ENCODE results near the gene TPGS1.

Gene TPGS1

DNA sequence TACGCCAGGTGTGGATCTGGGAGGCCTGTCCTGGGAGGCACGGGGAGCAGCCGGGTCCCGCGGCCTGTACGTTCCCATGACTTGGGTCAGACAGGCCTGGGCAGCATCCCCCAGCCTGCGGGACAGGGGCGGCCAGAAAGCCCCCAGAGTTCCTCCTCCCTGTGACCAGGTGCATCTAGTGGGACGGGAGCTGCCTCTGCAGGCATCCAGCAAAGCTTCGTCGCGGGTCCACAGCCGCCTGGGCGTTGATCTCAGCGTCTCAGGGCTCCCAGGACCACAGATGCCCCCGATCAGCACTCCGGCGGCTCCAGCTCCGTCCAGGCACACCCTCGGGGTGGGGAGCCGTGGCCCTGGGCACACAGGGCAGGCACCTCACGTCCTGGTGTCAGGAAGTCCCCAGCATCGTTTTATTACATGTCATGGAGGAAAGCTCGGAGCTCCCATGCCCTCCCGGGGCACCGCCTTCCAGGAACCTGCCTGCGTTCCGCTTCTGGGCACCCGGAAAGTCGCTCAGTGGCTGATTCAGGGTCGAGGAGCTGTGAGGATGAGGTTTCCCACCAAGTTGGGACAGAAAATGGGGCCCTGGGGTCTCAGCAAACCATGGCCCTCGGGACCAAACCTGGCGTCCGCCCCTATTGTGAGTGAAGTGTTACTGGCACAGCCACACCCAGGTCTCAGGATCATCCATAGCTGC lies 35.0 kb downstream of the TPGS1 start:
- DNase-seq: no peak

DNA sequence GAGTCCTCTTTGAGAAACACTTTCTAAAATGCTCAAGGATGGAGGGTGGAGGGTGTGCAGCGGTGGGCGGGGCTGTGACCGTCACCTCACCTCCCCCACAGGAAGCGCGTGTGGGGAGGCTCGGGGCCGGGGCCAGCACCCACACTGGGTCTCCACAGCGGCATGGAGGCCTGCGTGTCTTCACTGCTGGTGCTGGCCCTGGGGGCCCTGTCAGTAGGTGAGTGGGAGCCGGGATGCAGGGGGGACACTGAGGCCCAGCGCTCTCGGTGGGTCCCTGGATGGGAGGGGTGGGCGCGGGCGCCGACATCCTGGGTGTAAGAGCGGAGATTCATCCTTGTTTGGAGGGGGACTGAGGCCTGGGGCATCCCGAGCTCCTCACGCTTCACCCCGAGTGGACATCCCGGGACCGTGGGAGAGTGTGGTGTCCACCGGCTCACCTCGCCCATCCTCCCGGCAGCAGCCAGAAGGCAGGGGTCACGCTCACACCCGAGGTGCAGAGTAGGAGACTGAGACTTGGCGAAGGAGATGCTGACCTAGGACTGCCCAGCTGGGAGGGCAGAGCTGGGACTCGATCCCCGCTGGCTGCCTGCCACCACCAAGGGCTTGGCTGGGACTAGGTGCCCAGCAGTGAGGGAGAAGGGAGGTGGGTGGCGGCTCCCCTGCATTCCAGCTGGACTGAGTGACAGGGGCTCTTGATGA lies 36.8 kb downstream of the TPGS1 start, which contains the start of gene GZMM:
Gene GZMM, plus strand, starts transcription at position 144 of the 699 bp plus-strand sequence. Its CDS starts 19 bp downstream, at position 163.
- no peak for DNase-seq

DNA sequence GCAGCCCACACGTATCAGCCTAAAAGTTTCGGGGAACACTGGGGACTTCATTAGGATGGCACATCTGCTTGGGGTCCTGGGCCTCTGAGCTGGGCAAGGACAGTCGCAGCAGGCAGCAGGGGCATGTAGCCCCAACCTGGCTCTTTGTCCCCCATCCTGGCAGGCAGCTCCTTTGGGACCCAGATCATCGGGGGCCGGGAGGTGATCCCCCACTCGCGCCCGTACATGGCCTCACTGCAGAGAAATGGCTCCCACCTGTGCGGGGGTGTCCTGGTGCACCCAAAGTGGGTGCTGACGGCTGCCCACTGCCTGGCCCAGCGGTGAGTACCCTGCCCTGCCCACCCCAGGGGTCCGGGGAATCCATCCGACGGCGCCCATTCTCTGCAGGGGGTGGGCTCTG lies 39.8 kb downstream of the TPGS1 start:
- no peak for DNase-seq

DNA sequence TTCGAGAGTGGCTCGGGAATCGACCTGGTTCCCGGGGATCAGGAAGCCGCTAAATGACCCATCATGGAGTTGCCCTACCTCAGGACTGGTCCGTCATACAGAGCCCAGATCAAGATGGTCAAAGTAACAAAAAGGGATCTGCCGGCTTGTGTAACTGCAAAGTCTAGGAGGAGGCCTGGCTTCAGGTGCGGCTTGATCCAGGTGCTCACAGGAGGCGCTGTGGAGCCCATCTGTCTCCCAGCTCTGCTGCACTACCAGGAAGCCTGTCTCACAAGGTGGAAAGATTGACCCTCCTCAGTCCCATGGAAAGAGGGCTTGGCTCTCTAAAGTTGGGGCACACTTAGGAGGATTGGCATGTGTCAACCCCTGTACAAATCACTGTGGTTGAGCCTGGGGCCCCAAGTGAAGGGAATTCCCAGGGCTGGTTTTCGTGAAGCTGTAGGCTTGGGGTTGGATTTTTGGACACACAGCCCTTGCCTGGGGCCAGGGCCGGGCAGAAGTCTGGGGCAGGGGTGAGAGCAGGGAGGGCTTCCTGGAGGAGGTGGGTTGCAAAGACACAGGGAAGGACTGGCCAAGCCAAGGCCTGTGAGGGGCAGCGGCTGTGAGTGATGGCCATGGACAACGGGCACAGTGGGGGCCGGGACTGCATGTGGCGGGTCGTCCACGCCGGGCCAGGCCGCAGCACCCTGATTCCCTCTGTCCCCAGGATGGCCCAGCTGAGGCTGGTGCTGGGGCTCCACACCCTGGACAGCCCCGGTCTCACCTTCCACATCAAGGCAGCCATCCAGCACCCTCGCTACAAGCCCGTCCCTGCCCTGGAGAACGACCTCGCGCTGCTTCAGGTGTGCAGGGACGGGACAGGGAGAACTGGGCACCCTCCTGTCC lies 40.8 kb downstream of the TPGS1 start:
- no peak for DNase-seq

DNA sequence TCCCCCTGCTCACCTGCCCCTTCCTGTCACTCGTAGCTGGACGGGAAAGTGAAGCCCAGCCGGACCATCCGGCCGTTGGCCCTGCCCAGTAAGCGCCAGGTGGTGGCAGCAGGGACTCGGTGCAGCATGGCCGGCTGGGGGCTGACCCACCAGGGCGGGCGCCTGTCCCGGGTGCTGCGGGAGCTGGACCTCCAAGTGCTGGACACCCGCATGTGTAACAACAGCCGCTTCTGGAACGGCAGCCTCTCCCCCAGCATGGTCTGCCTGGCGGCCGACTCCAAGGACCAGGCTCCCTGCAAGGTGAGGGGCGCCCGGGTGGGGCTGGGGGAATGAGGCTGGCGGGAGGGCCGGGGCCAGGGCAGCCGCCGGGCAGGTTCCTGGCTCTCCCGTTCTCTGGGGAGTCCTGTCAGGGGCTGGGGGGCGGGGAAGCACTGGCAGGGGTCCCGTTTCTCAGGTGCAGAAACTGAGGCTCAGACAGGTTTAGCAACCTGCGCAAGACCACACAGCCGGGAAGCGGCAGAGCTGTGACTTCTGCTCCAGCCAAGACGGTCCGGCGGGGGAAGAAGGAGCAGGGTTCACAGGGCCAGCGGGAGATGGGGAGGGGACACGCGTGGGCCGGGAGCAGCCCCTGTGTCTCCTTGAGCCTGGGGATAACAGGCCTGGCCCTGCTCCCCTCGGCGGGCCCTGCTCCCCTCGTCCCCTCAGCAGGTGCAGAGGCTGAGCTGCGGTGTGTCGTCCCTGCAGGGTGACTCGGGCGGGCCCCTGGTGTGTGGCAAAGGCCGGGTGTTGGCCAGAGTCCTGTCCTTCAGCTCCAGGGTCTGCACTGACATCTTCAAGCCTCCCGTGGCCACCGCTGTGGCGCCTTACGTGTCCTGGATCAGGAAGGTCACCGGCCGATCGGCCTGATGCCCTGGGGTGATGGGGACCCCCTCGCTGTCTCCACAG lies 41.9 kb downstream of the TPGS1 start:
- DNase-seq: no peak

DNA sequence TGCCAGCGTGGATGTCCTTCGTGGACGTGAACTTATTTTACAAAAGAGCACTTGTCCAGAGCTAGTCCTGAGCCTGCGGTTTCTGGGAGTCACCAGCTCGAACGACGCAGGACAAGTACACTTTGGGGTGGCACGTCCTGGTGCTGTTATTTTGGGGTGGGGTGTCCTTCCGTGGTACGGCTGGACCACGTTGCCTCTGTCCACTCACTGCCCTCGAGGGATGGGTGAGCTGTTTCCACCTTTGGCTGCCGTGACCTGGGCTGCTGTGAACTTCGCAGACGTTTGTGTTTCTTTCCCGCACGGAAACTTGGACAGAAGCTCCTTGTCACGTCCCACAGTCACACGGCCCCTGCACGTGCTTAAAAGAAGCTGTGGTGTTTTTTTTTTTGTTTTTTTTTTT lies 47.5 kb downstream of the TPGS1 start:
- no peak for DNase-seq

DNA sequence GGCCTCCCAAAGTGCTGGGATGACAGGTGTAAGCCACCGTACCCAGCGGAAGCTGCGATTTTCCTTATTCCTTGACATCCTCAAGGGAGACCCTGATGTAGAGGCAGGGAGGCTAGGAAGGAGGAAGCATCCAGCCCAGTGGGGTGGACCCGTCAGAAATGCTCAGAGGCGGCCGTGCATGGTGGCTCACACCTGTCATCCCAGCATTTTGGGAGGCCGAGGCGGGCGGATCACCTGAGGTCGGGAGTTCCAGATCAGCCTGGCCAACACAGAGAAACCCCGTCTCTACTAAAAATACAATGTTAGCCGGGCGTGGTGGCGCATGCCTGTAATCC lies 48.1 kb downstream of the TPGS1 start:
- no peak for DNase-seq

DNA sequence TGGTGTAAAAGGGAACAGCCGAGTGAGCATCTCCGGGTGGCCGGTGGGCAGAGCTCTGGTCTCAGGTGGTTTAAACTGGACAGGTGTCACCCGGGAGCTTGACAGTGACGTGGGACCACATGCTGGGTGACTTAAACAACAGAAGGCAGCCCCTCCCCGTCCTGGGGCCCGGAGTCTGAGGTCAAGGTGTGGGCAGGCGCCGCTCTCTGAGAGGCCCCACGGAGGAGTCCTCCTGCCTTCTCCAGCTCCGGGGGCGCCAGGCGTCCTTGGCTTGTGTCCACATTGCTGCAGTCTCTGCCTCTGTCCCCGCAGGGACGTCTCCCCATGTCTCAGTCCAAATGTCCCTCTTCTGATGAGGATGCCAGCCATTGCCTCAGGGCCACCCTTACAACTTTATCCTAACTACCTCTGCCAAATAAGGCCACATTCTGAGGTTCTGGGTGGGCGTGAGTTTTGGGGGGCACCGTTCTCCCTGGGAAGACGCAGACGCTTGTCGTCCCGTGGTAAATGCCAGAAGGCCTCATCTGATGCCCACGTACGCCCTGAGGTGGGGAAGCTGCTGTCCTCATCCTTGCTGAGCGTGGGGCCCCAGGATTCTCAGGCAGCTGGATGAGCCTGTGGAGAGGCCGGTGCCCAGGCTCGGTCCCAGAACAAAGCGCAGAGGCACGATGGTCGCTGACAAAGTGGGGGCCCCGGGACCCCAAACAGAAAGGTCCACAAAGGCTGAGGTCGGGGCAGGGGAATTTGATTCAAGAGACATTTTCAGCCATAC lies 49.5 kb downstream of the TPGS1 start:
- no peak for DNase-seq

DNA sequence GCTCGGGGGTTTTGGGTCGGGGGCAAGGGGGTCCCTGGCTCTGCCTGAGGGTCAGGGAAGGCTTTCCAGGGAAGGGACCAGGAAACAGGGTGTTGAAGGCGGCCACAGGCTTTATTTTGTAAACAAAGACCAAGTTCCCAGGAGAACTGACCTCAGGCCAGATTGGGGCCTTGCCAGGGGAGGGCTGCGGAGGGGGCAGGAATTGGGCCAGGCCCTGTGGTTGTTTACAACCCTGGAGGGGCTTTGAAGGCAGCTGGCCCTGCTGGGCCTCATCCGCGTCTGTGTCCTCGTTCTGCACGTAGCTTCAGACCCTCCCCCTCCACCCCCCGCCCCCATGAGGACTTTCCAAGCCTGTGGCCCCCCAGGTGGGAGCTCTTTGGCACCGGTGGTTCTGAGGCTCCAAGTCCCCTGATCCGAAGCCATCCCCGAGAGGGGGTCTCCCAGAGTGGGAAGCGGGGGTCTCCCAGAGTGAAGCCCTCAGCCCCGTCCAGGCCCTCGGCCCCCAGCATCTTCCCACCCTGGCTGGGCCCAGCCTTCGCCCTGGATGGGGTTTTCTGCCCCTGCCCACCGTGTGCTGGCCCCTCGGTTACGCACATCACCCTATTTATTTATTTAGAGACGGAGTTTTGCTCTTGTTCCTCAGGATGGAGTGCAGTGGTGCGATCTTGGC lies 51.6 kb downstream of the TPGS1 start:
- no peak for DNase-seq

DNA sequence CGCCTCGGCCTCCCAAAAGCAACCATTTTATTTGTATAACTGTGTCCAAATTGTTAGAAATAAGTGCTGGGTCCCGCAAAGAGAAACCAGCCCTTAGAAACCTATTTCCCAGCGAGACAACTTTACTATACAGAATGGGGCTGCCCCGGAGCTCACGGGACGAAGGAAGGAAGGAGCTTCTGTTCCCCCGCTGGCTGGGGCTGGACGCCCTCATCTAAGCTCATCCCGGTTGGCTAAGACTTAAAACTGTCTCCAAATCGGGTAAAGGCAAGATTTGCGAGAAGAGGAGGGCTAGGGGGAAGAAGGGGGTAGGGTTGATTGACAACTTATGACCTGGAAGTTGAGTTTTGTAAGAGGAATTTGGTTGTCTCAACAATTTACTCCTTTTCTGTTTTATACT lies 52.8 kb downstream of the TPGS1 start:
- DNase-seq: no peak

DNA sequence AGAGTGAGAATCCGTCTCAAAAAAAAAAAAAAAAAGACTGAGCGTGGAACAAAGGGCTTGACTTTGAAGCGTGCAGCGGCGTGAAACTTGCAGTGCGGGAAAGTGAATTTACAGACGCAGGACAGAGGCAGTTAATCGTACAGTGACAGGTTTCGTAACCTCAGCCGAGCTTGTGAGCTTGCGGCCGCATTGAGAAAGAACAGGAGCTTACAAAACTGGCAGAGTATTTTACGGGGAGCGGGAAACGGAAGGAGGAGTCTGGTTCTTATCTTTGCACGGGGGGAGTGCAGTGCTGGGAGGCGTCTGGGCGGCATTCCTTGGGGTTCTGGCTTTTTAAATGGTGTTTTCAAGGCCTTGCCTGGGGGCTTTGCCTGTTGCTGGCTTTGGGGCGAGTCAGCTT lies 59.1 kb downstream of the TPGS1 start:
- no peak for DNase-seq

DNA sequence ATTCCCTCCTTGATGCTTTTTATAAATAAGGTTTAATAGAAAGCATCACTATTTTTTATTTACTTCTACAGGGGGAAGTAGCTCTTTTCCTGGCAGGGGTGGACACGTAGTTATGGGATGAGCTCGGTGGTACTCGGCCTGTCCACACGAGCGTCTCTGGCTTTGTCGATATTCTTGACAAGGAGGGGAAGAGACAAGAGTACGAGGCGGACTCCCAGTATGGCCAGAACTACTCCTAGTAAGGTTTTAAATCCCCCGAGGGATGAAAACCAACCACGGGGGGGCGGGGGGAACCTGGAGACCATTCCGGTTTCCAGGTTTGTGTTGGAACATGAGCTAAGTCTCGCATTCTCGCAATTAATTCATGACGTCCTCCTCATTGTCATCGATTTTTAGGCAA lies 59.5 kb downstream of the TPGS1 start:
- DNase-seq: no peak

DNA sequence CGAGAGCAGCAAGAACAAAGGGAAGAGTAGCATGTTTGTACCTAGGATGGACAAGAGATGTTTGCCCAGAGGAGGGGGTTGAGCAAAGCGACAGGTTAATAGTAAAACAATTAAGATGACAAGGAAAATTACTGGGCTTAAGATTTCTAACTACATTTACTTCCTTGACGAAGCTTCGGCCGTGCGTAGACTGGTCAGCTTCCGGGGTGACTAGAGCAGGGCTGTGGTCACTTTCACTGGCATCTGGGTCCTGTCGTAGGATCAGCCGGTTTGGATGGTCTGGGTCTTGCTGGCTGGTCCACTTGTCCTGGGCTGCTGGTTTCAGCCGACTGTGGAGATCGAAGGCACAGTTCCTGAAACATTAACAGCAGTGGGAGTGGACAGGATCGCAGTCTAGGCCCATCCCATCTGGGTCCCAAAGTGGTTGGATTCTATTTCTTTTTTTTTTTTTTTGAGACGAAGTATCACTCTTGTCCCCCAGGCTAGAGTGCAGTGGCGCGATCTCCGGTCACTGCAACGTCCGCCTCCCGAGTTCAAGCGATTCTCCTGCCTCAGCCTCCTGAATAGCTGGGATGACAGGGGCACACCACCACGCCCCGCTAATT lies 60.1 kb downstream of the TPGS1 start:
- DNase-seq: no peak
